Measurements from ENCODE around the gene ATP8A2.

The ATP8A2 gene

GRCh38 chr13:25966086-25966485 is 594.3 kb downstream of the ATP8A2 start:
- H3K27me3 ChIP-seq (ENCODE audit: insufficient read depth, insufficient read length), result no peaks in the 10 kb centered on the region
- TF ChIP-seq ZNF274 (IDR thresholded peaks at IDR 0.05; ENCODE audit: low read depth, low read length) (no peak), YY1 (IDR thresholded peaks at IDR 0.05; ENCODE audit: insufficient read depth, insufficient read length) (no peak), SUZ12 (IDR thresholded peaks at IDR 0.05; ENCODE audit: extremely low read depth, insufficient read depth, insufficient read length) (no peak)
- H3K4me3 ChIP-seq (ENCODE audit: insufficient read length, low read depth), result no peak overlapping the region

GRCh38 chr13:25967144-25967543 is 595.4 kb downstream of the ATP8A2 start:
- TF ChIP-seq ZNF274 (IDR thresholded peaks at IDR 0.05; ENCODE audit: low read depth, low read length), result no peak
- TF ChIP-seq YY1 (IDR thresholded peaks at IDR 0.05; ENCODE audit: insufficient read depth, insufficient read length), result no peak
- no peak for TF ChIP-seq SUZ12 (IDR thresholded peaks at IDR 0.05; ENCODE audit: extremely low read depth, insufficient read depth, insufficient read length)
- no peak overlapping the region for H3K9ac ChIP-seq (ENCODE audit: insufficient read length, low read depth)
- no peak for DNase-seq (ENCODE audit: low read depth, low spot score)
- H3K9me3 ChIP-seq (ENCODE audit: insufficient read depth, low read length), result no peaks in the 10 kb centered on the region
- no peaks in the 10 kb centered on the region for H3K27me3 ChIP-seq (ENCODE audit: insufficient read depth, insufficient read length)
- no peaks in the 10 kb centered on the region for H3K36me3 ChIP-seq (ENCODE audit: insufficient read depth, insufficient read length, low read length)
- H3K4me3 ChIP-seq (ENCODE audit: insufficient read length, low read depth), result no peak overlapping the region
- H3K4me1 ChIP-seq (ENCODE audit: insufficient read depth, insufficient read length), result peaks cover 2% of the 10 kb centered on the region

More at GRCh38 chr13:25966086-25966485, 594.3 kb downstream of the ATP8A2 start:
- DNase-seq (ENCODE audit: low read depth, low spot score), result no peak
- Histone ChIP-seq H3K9me3 (ENCODE audit: insufficient read depth, low read length) (no peaks in the 10 kb centered on the region), H3K36me3 (ENCODE audit: insufficient read depth, insufficient read length, low read length) (no peaks in the 10 kb centered on the region), H3K4me1 (ENCODE audit: insufficient read depth, insufficient read length) (peaks cover 2% of the 10 kb centered on the region), H3K9ac (ENCODE audit: insufficient read length, low read depth) (no peak overlapping the region)

- Histone ChIP-seq H3K9ac (ENCODE audit: insufficient read length, low read depth) (no peak overlapping the region), H3K36me3 (ENCODE audit: insufficient read depth, insufficient read length, low read length) (no peaks in the 10 kb centered on the region), H3K4me1 (ENCODE audit: insufficient read depth, insufficient read length) (peaks cover 2% of the 10 kb centered on the region), H3K27me3 (ENCODE audit: insufficient read depth, insufficient read length) (no peaks in the 10 kb centered on the region), H3K4me3 (ENCODE audit: insufficient read length, low read depth) (no peak overlapping the region), H3K9me3 (ENCODE audit: insufficient read depth, low read length) (no peaks in the 10 kb centered on the region)
- DNase-seq (ENCODE audit: low read depth, low spot score), result no peak
- TF ChIP-seq YY1 (IDR thresholded peaks at IDR 0.05; ENCODE audit: insufficient read depth, insufficient read length) (no peak), ZNF274 (IDR thresholded peaks at IDR 0.05; ENCODE audit: low read depth, low read length) (no peak), SUZ12 (IDR thresholded peaks at IDR 0.05; ENCODE audit: extremely low read depth, insufficient read depth, insufficient read length) (no peak)
Measured at GRCh38 chr13:25971047-25971446, 599.3 kb downstream of the ATP8A2 start.

- no peak overlapping the region for H3K4me3 ChIP-seq (ENCODE audit: insufficient read length, low read depth)
Measured at GRCh38 chr13:25971459-25972145, 599.8 kb downstream of the ATP8A2 start.

GRCh38 chr13:25973085-25973484 is 601.3 kb downstream of the ATP8A2 start:
- no peak overlapping the region for H3K4me3 ChIP-seq (ENCODE audit: insufficient read length, low read depth)
- no peak overlapping the region for H3K9ac ChIP-seq (ENCODE audit: insufficient read length, low read depth)
- no peaks in the 10 kb centered on the region for H3K27me3 ChIP-seq (ENCODE audit: insufficient read depth, insufficient read length)
- TF ChIP-seq YY1 (IDR thresholded peaks at IDR 0.05; ENCODE audit: insufficient read depth, insufficient read length), result no peak
- no peak for TF ChIP-seq ZNF274 (IDR thresholded peaks at IDR 0.05; ENCODE audit: low read depth, low read length)
- TF ChIP-seq SUZ12 (IDR thresholded peaks at IDR 0.05; ENCODE audit: extremely low read depth, insufficient read depth, insufficient read length), result no peak
- no peaks in the 10 kb centered on the region for H3K9me3 ChIP-seq (ENCODE audit: insufficient read depth, low read length)
- H3K4me1 ChIP-seq (ENCODE audit: insufficient read depth, insufficient read length), result peaks cover 2% of the 10 kb centered on the region
- H3K36me3 ChIP-seq (ENCODE audit: insufficient read depth, insufficient read length, low read length), result no peaks in the 10 kb centered on the region
- DNase-seq (ENCODE audit: low read depth, low spot score), result no peak

More at GRCh38 chr13:25971459-25972145, 599.8 kb downstream of the ATP8A2 start:
- H3K36me3 ChIP-seq (ENCODE audit: insufficient read depth, insufficient read length, low read length), result no peaks in the 10 kb centered on the region
- H3K9me3 ChIP-seq (ENCODE audit: insufficient read depth, low read length), result no peaks in the 10 kb centered on the region
- no peak overlapping the region for H3K9ac ChIP-seq (ENCODE audit: insufficient read length, low read depth)
- TF ChIP-seq ZNF274 (IDR thresholded peaks at IDR 0.05; ENCODE audit: low read depth, low read length) (no peak), YY1 (IDR thresholded peaks at IDR 0.05; ENCODE audit: insufficient read depth, insufficient read length) (no peak), SUZ12 (IDR thresholded peaks at IDR 0.05; ENCODE audit: extremely low read depth, insufficient read depth, insufficient read length) (no peak)
- DNase-seq (ENCODE audit: low read depth, low spot score), result no peak
- peaks cover 2% of the 10 kb centered on the region for H3K4me1 ChIP-seq (ENCODE audit: insufficient read depth, insufficient read length)
- no peaks in the 10 kb centered on the region for H3K27me3 ChIP-seq (ENCODE audit: insufficient read depth, insufficient read length)

- no peak overlapping the region for H3K4me3 ChIP-seq (ENCODE audit: insufficient read length, low read depth)
- peaks cover 2% of the 10 kb centered on the region for H3K4me1 ChIP-seq (ENCODE audit: insufficient read depth, insufficient read length)
- no peaks in the 10 kb centered on the region for H3K27me3 ChIP-seq (ENCODE audit: insufficient read depth, insufficient read length)
- TF ChIP-seq SUZ12 (IDR thresholded peaks at IDR 0.05; ENCODE audit: extremely low read depth, insufficient read depth, insufficient read length), result no peak
- TF ChIP-seq ZNF274 (IDR thresholded peaks at IDR 0.05; ENCODE audit: low read depth, low read length), result no peak
- no peak for TF ChIP-seq YY1 (IDR thresholded peaks at IDR 0.05; ENCODE audit: insufficient read depth, insufficient read length)
- DNase-seq (ENCODE audit: low read depth, low spot score), result no peak
- H3K9me3 ChIP-seq (ENCODE audit: insufficient read depth, low read length), result no peaks in the 10 kb centered on the region
- no peak overlapping the region for H3K9ac ChIP-seq (ENCODE audit: insufficient read length, low read depth)
- H3K36me3 ChIP-seq (ENCODE audit: insufficient read depth, insufficient read length, low read length), result no peaks in the 10 kb centered on the region
Measured at GRCh38 chr13:25973576-25973975, 601.8 kb downstream of the ATP8A2 start.

- H3K9me3 ChIP-seq (ENCODE audit: insufficient read depth, low read length), result no peaks in the 10 kb centered on the region
- no peaks in the 10 kb centered on the region for H3K4me1 ChIP-seq (ENCODE audit: insufficient read depth, insufficient read length)
- no peak overlapping the region for H3K4me3 ChIP-seq (ENCODE audit: insufficient read length, low read depth)
- no peak overlapping the region for H3K9ac ChIP-seq (ENCODE audit: insufficient read length, low read depth)
- no peak for TF ChIP-seq ZNF274 (IDR thresholded peaks at IDR 0.05; ENCODE audit: low read depth, low read length)
- TF ChIP-seq SUZ12 (IDR thresholded peaks at IDR 0.05; ENCODE audit: extremely low read depth, insufficient read depth, insufficient read length), result no peak
- TF ChIP-seq YY1 (IDR thresholded peaks at IDR 0.05; ENCODE audit: insufficient read depth, insufficient read length), result no peak
- DNase-seq (ENCODE audit: low read depth, low spot score), result peak; percentile 60
- H3K36me3 ChIP-seq (ENCODE audit: insufficient read depth, insufficient read length, low read length), result no peaks in the 10 kb centered on the region
- no peaks in the 10 kb centered on the region for H3K27me3 ChIP-seq (ENCODE audit: insufficient read depth, insufficient read length)
Measured at GRCh38 chr13:25977216-25977615, 605.4 kb downstream of the ATP8A2 start.

All from NT2/D1 (cell line).